Activated CD4-positive, alpha-beta T cell treated with anti-CD3 and anti-CD28 coated beads, Interleukin-2, amount 50 U/mL, for 48 hours (primary cell): ENCODE data around the gene ST8SIA5.

ENCODE experiments used
- DNase-seq, 2 experiments: peaks; one replicate each; pipeline ENCODE4 v3.0.0-alpha.2; 2020

ST8SIA5 gene

DNA sequence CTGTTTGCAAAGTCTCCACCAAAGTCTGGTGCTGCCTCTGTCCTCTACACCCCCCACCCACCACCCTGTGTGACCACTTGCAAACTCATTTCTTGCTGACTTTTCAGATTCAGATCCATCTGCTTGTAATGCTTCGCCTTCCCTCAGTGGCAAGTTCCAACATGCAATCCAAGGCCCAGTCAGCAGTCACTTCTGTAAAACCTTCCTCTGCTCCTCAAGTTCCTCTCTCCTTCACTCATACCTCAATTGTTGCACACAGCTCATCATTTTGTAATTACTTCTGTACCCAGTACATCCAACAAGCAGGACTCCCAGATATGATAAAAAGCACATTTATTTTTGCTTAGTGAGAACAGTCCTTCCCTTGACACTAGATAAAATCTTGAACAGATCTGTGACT is 93.3 kb downstream of the ST8SIA5 start:
- DNase-seq: no peak

- no peak for DNase-seq
Measured at GRCh38 chr18:46660957-46661749, 95.7 kb downstream of the ST8SIA5 start.

GRCh38 chr18:46659484-46659883 is 97.4 kb downstream of the ST8SIA5 start:
- DNase-seq: no peak

- no peak for DNase-seq
Measured at GRCh38 chr18:46657115-46657955, 99.5 kb downstream of the ST8SIA5 start, which contains the start of gene LOXHD1. TSS of gene LOXHD1 (minus strand) at chr18:46657220. CDS start at chr18:46657033, 187 bp downstream.

GRCh38 chr18:46656326-46657114 is 100.3 kb downstream of the ST8SIA5 start:
- no peak for DNase-seq

GRCh38 chr18:46652372-46652771 is 104.5 kb downstream of the ST8SIA5 start:
- no peak for DNase-seq

GRCh38 chr18:46650681-46651080 is 106.2 kb downstream of the ST8SIA5 start:
- no peak for DNase-seq

DNA sequence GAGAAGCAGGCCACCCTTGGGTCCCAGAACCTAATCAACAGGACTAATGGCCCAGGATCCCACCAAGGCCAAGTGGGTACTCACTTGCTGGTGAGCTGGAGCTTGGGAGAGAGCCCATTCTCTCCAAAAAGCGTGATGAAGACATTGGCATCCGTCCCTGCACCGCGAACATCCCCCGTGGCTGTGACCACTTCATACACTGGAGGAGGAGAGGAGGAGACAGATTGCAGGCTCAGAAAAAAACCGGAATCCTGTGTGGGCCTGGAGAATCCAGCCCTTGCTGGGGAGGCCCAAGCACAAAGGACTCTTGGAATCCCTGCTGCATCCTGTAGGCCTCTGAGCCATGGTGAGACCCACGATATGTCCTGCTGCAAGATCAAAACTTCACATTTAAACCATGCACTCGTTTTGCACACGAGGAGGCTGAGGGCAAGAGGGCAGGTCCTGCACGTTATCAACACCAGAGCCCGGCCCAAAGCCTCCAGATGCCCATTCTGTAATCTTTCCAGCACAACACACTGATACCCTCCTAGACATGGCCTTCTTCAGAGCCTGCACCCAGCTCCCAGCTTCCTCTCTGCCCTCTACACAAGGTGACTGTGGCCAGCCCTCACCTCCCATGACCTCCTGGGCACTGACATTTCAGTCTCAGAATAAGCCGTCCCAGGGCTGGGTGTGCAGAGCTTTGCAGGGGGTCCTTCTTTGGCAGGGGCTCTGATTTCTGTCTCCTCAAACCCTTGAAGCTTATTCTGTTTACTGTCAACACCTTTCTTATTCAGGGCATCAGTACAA is 107.6 kb downstream of the ST8SIA5 start:
- DNase-seq: no peak

DNA sequence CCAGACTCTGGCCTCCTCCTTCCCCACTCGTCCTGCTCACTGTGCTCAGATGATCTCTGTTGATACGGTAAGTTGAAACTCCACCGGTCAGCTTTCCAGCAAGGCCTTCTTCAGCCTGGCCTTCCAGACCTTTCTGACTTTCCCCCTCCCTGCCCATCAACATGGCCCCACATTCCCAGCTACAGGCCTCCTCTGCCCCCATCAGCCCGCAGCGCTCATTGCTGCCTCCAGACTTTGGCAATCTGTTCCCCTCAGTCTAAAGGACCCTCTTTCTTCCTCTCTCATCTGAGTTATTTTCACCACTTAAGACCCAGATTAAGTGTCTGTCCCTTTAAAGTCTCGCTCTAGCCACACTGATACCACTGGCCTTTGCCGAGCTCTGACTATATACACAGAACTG is 110.4 kb downstream of the ST8SIA5 start:
- no peak for DNase-seq

- no peak for DNase-seq
Measured at GRCh38 chr18:46642561-46642960, 114.3 kb downstream of the ST8SIA5 start.

DNA sequence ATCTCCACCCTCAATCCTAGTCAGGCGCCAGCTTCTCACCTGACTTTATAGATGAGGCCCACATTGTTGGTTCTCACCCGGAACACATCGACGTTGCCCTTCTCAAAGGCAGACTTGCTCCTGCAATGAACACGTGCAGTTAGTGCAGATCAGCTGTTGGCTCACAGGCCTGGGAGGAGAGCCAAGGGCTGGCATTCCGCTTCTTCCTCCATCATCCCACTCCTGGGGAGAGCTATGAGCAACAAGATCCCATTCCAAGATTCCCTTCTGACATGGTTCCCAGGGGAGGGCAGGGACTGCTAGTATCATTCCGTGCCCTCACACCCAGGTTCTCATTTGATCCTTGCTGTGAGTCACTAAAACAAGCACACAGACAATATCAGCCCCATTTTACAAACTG is 114.9 kb downstream of the ST8SIA5 start:
- no peak for DNase-seq

DNA sequence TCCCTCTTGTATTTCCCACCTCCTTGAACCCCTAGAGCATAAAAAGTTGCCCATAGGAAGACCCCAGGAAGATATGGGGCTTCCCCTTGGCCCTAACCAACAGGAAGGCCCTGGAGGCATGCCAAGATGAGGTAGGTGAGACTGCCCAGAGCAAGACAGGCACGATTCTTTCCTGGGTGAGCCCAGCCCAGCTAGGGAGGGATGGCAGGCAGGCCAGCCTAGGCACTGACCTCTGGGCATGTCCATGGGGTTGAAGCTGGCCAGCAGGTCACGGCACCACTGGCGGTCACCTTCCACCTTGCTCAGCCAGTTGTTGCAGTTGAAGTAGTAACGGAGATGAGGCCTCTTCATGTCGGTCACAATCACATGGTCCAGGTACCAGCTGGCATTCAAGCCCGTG is 117.5 kb downstream of the ST8SIA5 start:
- DNase-seq: no peak

- no peak for DNase-seq
Measured at GRCh38 chr18:46636040-46636630, 120.7 kb downstream of the ST8SIA5 start.

GRCh38 chr18:46632401-46633071 is 124.3 kb downstream of the ST8SIA5 start:
- DNase-seq: no peak

DNA sequence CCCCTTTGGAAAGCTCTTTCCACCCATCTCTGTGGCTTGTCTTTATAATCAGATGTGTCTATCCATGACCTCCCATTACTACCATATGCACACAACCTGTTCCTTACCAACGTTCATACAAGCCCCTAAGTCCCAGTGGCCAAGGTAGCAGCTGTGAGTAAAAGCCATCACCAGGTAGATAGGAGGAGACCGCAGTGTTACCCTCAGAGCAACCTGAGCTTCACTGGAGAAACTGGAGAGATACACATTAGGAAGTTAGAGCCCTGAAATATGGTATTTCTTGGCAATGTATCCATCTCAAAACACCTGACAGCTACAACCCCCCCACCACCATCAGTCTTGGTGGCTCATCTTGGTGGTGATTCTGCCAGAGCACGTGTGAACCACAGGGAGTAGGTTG is 125.9 kb downstream of the ST8SIA5 start:
- DNase-seq: no peak

DNA sequence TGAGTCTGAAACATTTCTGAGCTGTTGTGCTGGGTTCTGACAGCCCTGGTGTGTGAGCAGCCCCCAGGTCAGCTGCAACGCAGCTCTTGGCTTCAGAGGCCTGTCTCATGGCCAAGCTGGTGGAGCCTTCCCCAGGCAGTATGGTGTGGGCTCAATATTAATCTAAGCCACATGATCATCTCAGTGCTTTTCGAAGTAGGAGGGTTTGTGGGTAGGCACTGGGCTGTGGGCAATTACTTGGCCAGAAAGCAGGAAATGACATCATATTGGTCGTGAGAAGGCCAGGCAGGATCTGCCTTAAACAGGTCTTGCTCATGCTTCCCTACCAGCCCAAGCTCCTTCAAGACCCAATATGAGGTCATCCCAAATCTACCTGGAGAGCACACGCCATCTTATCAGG is 126.7 kb downstream of the ST8SIA5 start:
- DNase-seq: no peak

DNA sequence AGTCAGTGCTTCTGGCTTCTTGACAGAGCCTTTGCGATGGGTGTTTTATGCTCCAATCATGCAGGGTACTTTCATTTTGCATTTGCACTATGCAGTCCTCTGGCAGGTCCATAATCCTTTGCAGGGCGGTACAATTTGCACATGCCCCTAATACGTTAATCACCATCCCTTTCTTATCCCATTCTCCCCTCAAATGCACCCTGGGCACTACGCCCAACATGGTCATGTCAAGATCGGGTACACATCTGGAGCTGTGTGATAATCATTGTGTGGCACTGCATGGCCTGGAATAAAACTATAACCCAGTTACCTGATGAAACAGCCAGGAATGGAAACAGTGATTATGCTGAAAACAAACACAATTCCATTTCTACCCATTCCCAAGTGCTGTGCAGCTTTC is 127.5 kb downstream of the ST8SIA5 start:
- DNase-seq: no peak

- no peak for DNase-seq
Measured at GRCh38 chr18:46628206-46628605, 128.6 kb downstream of the ST8SIA5 start.

- no peak for DNase-seq
Measured at GRCh38 chr18:46627136-46627535, 129.7 kb downstream of the ST8SIA5 start.

GRCh38 chr18:46625069-46625468 is 131.8 kb downstream of the ST8SIA5 start:
- DNase-seq: no peak

- DNase-seq: peak in 1 of 2 experiments; percentile 10
Measured at GRCh38 chr18:46624127-46624526, 132.7 kb downstream of the ST8SIA5 start.
